Lower leg skin (tissue), 3 donors: ENCODE measurements around the gene CDYL2.

ENCODE experiments used
- POLR2A ChIP-seq, 2 donors: fragments of 450-650 bp; IDR thresholded peaks; one replicate each; pipeline ENCODE4 v1.6.1; 2016 to 2017; ENCODE audit warnings: antibody characterized with exemption in 2 of 2, mild to moderate bottlenecking in 1 of 2, moderate library complexity in 1 of 2
- TF ChIP-seq, protein P1 (sequence below), 3 donors: fragments of 450-650 bp; IDR thresholded peaks; one replicate each; pipeline ENCODE4 v1.5.1; 2016; ENCODE audit warnings: antibody characterized with exemption in 3 of 3, mild to moderate bottlenecking in 3 of 3, moderate library complexity in 2 of 3

DNA sequence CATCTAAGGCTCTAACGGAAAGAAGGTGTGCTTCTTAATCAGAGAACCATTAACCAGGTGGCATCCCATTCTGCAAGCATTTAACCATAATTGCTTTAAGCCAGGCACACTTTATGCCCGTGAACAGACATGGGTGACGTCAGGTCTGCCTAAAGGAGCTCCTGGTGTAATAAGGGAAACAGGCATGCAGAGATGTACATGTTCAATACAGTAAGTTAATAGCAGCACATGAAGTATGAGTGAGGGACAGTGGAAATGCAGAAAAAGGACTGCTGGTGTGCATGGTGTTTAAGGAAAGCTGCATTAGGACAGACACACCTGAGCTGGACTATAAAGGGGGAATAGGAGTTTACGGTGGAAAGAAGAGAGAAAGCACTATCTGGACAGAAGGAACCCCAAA lies 245.0 kb downstream of the CDYL2 start:
- TF ChIP-seq, protein P1, sequence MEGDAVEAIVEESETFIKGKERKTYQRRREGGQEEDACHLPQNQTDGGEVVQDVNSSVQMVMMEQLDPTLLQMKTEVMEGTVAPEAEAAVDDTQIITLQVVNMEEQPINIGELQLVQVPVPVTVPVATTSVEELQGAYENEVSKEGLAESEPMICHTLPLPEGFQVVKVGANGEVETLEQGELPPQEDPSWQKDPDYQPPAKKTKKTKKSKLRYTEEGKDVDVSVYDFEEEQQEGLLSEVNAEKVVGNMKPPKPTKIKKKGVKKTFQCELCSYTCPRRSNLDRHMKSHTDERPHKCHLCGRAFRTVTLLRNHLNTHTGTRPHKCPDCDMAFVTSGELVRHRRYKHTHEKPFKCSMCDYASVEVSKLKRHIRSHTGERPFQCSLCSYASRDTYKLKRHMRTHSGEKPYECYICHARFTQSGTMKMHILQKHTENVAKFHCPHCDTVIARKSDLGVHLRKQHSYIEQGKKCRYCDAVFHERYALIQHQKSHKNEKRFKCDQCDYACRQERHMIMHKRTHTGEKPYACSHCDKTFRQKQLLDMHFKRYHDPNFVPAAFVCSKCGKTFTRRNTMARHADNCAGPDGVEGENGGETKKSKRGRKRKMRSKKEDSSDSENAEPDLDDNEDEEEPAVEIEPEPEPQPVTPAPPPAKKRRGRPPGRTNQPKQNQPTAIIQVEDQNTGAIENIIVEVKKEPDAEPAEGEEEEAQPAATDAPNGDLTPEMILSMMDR (IDR thresholded peaks at IDR 0.05) = no peak
- no peak for TF ChIP-seq POLR2A (IDR thresholded peaks at IDR 0.05)
